ENCODE results near the gene SLC22A1. TPM values are rescaled to one million over a fixed set of nuclear protein-coding genes. Genes with fewer than 3 reads are reported as not detected.
"Not testable (repeated sequence)": the region's sequence is repeated elsewhere in the genome, so short reads cannot be mapped to it uniquely, and the experiment has no call there.

Gene SLC22A1
- total RNA-seq, 1 experiment from 2014 or later, result 0.98 TPM

DNA sequence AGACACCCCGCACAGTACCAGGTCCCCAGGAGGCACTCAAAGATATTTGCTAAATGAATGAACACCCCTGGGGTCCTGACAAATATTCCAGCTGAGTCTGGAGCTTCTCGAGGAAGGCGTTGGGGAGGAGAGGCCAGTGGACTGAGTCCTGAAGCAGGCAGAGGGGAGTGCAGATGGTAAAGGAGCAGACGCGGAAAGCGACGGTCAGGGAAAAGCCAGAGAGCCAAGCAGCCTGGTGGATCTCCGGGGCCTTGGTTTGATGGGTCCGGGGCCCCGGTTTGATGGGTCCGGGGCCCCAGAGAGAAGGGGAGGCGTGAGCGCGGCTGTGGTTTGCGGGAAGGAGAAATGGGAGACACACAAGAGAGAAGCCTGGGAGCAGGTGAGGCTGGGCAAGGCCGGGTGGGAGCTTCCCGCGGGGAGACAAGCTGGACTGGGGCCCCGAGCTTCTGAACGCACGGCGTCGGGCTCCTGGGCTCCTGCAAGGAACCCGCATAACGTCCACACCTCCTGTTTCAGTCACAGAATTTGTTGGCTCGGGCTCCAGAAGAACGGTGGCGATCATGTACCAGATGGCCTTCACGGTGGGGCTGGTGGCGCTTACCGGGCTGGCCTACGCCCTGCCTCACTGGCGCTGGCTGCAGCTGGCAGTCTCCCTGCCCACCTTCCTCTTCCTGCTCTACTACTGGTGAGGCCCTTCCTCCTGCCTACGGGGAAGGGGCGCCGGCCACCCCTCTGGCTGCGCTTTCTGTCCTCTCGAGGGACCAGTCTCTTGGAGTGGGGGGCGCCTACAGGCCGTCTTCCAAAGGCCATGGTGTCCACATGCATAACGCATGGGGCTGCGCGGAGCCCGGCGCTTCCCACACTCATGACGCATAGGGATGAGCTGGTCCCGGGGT, 12.1 kb downstream of the SLC22A1 start:
- Histone ChIP-seq H3K4me3 (ENCODE audit: low read depth in 2 of 2, low read length in 2 of 2) (no peak overlapping the region), H3K4me1 (ENCODE audit: control insufficient read depth, insufficient read depth, low read length) (no peaks in the 10 kb centered on the region), H3K36me3 (ENCODE audit: control insufficient read depth, insufficient read depth, low read length) (no peaks in the 10 kb centered on the region), H3K9me3 (ENCODE audit: control insufficient read depth, insufficient read depth, low read depth, low read length) (no peaks in the 10 kb centered on the region), H3K27ac (ENCODE audit: low read length) (no peak overlapping the region), H3K27me3 (ENCODE audit: control insufficient read depth, insufficient read depth, low read length) (no peaks in the 10 kb centered on the region)
- CTCF ChIA-PET, result no interaction called here
- DNase-seq (ENCODE audit: low read depth, low spot score) (no peak), ATAC-seq (no peak)
- in situ Hi-C loops (cut with HindIII; ENCODE audit: low pct_unique_long_range_greater_than_20kb, low sequenced_read_pairs), result no loop called here
- BruUV-seq (replicated peaks), result no TSS peak
- POLR2A ChIA-PET, result no interaction called here
- TF ChIP-seq REST (IDR thresholded peaks at IDR 0.05; ENCODE audit: insufficient read depth in 1 of 2, low read depth in 2 of 2, low read length in 1 of 2) (no peak), TCF7L2 (IDR thresholded peaks at IDR 0.05; ENCODE audit: low read depth, low read length) (no peak), SIN3A (IDR thresholded peaks at IDR 0.05; ENCODE audit: borderline replicate concordance, insufficient read depth, low read depth, low read length) (no peak), POLR2AphosphoS5 (IDR thresholded peaks at IDR 0.05; ENCODE audit: low read depth, low read length) (no peak)
- TF ChIP-seq, protein P1, sequence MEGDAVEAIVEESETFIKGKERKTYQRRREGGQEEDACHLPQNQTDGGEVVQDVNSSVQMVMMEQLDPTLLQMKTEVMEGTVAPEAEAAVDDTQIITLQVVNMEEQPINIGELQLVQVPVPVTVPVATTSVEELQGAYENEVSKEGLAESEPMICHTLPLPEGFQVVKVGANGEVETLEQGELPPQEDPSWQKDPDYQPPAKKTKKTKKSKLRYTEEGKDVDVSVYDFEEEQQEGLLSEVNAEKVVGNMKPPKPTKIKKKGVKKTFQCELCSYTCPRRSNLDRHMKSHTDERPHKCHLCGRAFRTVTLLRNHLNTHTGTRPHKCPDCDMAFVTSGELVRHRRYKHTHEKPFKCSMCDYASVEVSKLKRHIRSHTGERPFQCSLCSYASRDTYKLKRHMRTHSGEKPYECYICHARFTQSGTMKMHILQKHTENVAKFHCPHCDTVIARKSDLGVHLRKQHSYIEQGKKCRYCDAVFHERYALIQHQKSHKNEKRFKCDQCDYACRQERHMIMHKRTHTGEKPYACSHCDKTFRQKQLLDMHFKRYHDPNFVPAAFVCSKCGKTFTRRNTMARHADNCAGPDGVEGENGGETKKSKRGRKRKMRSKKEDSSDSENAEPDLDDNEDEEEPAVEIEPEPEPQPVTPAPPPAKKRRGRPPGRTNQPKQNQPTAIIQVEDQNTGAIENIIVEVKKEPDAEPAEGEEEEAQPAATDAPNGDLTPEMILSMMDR (IDR thresholded peaks at IDR 0.05), result no peak
- intact Hi-C loops (cut with micrococcal nuclease; ENCODE audit: unreplicated experiment), result no loop called here

- intact Hi-C loops (cut with micrococcal nuclease; ENCODE audit: unreplicated experiment); CTCF ChIA-PET; DNase-seq (ENCODE audit: low read depth, low spot score): not testable (repeated sequence)
Observed at GRCh38 chr6:160134337-160134751, 12.7 kb downstream of the SLC22A1 start.

More at GRCh38 chr6:160134337-160134751, 12.7 kb downstream of the SLC22A1 start:
- H3K4me1 ChIP-seq (ENCODE audit: control insufficient read depth, insufficient read depth, low read length); H3K27me3 ChIP-seq (ENCODE audit: control insufficient read depth, insufficient read depth, low read length); H3K36me3 ChIP-seq (ENCODE audit: control insufficient read depth, insufficient read depth, low read length); ATAC-seq; H3K4me3 ChIP-seq (ENCODE audit: low read depth in 2 of 2, low read length in 2 of 2); in situ Hi-C loops (cut with HindIII; ENCODE audit: low pct_unique_long_range_greater_than_20kb, low sequenced_read_pairs); POLR2A ChIA-PET; H3K9me3 ChIP-seq (ENCODE audit: control insufficient read depth, insufficient read depth, low read depth, low read length); H3K27ac ChIP-seq (ENCODE audit: low read length); BruUV-seq (replicated peaks): not testable (repeated sequence)

Data from Panc1 (cell line).